Superior temporal gyrus (tissue), 1 donor: ENCODE measurements around the gene TBC1D22A.

ENCODE experiments used
- DNase-seq: peaks from one replicate; pipeline ENCODE4 v3.0.0-alpha.2; 2016; ENCODE audit errors: extremely low spot score

Gene TBC1D22A

DNA sequence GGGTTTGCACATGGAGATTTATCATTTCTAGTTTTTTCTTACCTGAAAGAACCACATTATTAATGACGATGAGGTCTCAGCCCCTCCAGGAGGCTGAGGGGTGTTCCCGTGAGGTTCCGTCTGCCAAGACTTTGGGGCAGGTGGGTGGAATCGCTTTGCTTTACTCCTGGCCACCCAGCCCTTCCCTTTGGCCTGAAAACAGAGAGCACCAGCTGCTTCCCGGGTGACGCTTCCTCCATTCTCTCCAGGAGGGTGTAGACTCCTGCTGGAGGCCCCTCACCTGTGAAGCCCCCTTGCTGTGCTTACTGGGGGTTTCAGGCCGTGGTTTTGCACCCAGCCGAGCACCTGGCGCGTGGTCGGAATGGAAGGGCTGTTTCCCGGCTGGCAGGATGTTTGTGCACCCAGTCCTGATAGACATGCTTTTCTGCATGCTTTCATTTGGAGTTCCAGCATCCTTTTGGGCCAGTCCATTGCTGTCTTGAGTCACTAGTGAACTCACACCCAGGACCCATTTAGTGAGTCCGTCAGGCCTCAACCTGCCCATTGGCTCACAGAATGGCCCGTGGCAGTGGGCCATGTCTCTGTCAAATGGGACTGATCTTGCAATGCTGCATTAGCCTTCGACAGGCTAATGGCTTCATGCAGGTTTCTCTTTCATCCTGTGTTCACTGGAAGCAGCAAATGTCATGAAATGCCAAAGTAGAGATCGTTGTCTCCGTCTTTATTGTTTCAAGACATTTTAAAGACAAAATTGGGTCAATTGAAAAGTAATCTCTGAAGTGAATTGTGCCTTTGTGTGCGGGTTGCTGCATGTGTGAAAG is 360.8 kb downstream of the TBC1D22A start:
- DNase-seq = no peak

DNA sequence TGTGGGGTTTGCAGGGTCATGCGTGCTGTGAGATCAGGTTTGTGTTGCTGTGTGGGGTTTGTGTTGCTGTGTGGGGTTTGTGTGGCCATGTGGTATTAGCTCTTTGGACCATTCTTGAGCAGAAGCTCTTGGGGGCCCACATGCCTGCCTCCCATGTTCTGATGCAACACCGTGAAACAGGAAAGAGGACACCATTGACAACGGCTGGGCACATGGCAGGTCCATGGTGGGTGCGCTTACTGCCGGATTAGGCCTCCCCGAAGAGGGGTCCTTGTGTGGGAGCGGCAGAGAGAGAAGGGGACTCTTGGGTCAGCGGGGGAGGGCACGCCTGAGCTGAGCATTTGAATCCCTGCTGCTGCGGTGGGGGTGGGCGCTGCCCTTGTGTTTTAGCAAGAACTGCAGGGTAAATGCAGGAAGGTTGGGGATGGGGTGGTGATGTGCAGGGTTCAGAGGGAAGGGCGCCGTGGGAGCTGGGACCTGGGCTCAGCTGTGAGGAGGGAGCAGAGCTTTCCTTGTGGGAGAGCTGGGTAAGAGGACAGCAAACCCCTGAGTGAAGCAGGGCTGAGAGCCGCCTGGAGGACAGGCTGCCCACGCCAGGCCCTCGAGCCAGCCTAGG is 361.5 kb downstream of the TBC1D22A start:
- no peak for DNase-seq

GRCh38 chr22:47124451-47124881 is 362.0 kb downstream of the TBC1D22A start:
- DNase-seq = no peak

- no peak for DNase-seq
Observed at GRCh38 chr22:47124961-47125360, 362.5 kb downstream of the TBC1D22A start.

DNA sequence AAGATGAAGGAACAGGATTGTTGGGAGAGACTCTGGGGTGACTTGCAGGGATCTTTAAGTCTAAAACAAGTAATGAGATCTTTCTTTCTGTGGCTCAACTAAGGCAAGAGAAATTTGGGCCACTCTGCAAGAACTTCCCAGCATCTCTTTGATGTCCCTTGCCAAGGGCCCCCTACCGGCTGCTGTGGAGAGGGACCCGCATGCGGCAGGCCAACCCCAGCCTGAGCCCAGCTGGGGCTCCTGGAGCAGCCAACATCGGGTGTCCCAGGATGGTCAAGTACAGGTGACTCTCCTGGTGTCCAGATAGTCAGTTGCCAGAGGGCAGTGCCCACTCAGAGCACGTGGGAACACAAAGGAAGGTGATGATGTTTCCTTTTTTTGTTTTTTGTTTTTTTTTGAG is 363.2 kb downstream of the TBC1D22A start:
- no peak for DNase-seq

DNA sequence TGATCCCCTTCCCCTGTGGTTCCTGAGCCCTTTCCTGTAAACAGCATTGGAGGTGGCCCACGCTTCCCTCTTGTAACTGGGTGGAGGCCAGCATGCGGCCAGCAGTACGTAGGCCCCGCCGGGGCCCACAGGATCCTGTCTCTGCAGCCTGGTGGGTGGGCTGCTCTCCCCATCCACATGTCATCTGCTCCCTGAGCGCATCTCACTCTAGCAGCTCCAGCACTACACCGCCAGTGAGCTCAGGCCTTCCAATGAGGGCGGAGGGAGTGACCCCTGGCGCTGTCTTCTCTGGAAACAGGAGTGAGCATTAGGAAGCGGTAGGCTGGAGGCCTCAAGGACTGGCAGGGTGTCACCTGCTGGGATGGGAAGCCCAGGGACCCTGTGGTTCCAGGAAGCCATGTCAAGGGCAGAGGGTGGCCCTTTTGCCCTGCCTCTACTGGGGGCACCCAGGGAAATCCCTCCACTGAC is 363.9 kb downstream of the TBC1D22A start:
- no peak for DNase-seq

- DNase-seq = no peak
Observed at GRCh38 chr22:47127441-47127871, 365.0 kb downstream of the TBC1D22A start.

GRCh38 chr22:47128216-47128615 is 365.8 kb downstream of the TBC1D22A start:
- no peak for DNase-seq

DNA sequence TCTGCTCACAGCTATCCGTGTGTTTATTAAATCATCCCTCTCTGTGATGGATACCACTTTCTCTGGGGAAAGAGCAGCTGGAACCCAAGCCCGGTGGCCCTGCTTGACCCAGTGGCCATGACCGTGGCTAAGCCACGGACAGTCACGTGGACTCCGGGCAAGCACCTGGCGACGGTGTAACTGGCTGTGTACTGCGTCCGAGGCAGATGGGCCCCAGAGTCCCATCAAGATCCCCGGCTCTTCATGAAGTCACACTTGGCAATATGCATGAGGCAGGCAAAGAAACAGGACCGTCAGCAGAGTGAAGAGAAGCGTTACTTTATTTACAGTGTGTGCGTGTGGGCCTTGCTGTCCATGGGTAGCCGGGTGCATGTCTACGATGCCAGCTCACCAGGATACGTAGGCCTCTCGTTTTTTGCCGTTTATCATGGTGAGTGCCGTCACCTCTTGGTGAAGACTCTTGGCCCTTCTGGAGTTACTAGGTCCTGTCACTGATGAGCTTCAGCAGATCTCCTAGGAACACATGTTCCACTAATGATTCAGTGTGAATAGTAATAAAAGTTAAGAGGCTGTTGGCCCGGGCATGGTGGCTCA is 366.3 kb downstream of the TBC1D22A start:
- no peak for DNase-seq

GRCh38 chr22:47129902-47130635 is 367.6 kb downstream of the TBC1D22A start:
- DNase-seq = no peak

DNA sequence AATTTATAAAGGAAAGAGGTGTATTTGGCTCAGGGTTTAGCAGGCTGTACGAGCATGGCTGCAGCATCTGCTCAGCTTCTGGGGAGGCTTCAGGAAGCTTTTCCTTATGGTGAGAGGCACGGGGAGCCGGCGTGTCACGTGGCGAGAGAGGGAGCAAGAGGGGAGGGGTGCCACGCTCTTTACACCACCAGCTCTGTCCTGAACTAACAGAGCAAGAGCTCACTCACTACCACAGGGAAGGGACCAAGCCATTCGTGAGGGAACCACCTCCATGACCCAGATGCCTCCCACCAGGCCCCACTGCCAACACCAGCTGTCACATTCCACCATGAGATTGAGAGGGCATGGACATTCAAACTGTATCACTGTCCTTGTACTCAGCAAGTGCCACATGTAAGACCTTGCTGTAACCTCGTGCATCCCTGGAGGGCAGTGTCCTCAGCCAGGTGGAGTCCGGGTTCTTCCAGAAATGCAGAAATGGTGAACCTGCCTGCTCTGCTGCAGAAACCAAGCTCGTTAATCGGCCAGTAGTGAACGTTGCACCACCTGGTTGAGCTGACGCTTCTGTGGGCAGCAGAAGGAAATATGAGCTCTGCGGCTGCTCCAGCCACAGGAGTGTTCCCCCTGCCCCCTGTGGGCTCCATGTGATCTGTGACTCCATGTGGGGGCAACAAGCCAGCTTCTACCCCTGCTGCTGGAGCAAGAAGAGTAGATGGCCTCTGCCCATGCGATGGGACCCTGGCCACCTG is 368.6 kb downstream of the TBC1D22A start:
- no peak for DNase-seq

- DNase-seq = no peak
Observed at GRCh38 chr22:47131632-47132427, 369.4 kb downstream of the TBC1D22A start.

- no peak for DNase-seq
Observed at GRCh38 chr22:47132428-47132825, 370.0 kb downstream of the TBC1D22A start.

GRCh38 chr22:47133061-47133969 is 370.9 kb downstream of the TBC1D22A start:
- DNase-seq = no peak

DNA sequence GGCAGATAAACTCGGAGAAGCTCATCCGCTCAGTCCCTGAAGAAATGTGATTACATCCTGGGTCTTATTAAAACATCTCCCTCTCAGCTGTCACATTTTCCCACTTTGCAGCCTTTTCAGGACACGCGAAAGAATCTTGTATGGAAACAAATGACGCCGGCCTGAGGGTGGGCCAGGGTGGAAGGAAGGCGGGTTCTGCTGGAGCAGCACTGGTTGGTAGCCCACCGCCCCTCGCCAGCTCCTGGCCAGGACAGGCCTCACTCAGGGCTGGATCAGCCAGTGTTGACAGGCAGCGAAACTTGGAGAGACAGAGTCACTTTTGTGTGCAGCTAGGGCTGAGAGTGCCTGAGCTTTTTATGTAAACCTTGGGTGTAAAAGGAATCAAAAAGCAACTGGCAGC is 371.8 kb downstream of the TBC1D22A start:
- no peak for DNase-seq

DNA sequence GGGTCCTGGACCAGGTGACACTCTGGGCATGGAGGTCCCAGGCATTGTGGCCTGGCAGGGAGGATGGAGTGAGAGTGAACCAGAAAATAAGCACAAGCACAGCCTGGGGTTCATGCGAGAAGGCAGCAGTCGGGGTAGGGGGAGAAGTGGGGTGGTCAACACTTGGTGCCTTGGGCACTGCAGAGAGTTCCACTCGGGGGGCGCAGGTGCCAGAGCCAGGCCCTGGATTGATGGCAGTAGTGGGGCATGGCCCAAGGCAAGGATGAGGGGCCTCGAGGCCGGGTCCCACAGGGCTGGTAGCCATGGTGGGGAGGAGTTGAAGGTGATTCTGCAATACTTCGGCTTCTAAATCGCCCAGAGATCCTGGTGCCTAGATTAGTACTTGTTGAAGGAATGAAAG is 372.9 kb downstream of the TBC1D22A start:
- DNase-seq = no peak

- DNase-seq = no peak
Observed at GRCh38 chr22:47136050-47136449, 373.6 kb downstream of the TBC1D22A start.

DNA sequence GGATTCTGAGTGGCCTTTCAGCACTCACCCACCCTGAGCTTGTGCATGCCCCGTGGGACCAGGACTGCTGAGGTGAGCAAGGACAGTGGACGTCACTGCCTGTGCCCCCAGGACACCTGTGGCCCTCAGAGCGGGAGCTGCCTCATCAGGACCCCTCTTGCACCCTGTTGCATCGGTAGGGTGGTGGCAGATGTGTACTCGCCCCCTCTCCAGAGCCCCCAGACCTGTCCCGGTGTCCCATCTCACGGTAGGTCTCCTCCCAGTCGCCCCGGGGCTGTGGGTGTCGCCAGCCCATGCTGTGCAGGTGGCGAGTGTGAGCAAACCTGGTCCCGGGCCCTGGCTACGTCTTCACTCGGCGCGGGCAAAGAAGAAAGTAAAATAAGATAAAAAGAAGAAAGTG is 374.2 kb downstream of the TBC1D22A start:
- DNase-seq = no peak

GRCh38 chr22:47139013-47139789 is 376.8 kb downstream of the TBC1D22A start:
- DNase-seq = no peak
